KMS-11 (cell line): ENCODE measurements around the gene SYNDIG1.

Experiments used
- H2AFZ ChIP-seq: fragments of 200-600 bp; sonication (generic); 2 replicates; pipeline ENCODE4 v1.6.1; 2016; ENCODE audit warnings: antibody characterized with exemption, mixed run types, low read depth
- H3K27ac ChIP-seq: fragments of 200-600 bp; sonication (generic); 2 replicates; pipeline ENCODE4 v1.6.1; 2016; ENCODE audit warnings: mild to moderate bottlenecking, mixed run types
- H3K27me3 ChIP-seq: fragments of 200-600 bp; sonication (generic); 2 replicates; pipeline ENCODE4 v1.6.1; 2017; ENCODE audit warnings: mild to moderate bottlenecking, low read depth, mixed run types, moderate library complexity; ENCODE audit not compliant: insufficient read depth
- H3K36me3 ChIP-seq: fragments of 200-600 bp; sonication (generic); 2 replicates; pipeline ENCODE4 v1.6.1; 2017; ENCODE audit warnings: mild to moderate bottlenecking, mixed run types; ENCODE audit not compliant: insufficient read depth
- H3K4me1 ChIP-seq: fragments of 200-600 bp; sonication (generic); 2 replicates; pipeline ENCODE4 v1.6.1; 2016; ENCODE audit warnings: mild to moderate bottlenecking, low read depth, mixed run types; ENCODE audit not compliant: poor library complexity, severe bottlenecking
- H3K4me2 ChIP-seq: fragments of 200-600 bp; sonication (generic); 2 replicates; pipeline ENCODE4 v1.7.0; 2016; ENCODE audit warnings: mild to moderate bottlenecking, mixed run types
- H3K4me3 ChIP-seq: fragments of 200-600 bp; sonication (generic); IDR thresholded peaks from 2 replicates; pipeline ENCODE4 v1.6.1; 2017; ENCODE audit warnings: low read depth, low read length, mixed read lengths; ENCODE audit not compliant: insufficient read depth
- H3K79me2 ChIP-seq: fragments of 200-600 bp; sonication (generic); 2 replicates; pipeline ENCODE4 v1.6.1; 2016; ENCODE audit warnings: low read depth, mixed run types; ENCODE audit not compliant: insufficient read depth
- H3K9ac ChIP-seq: fragments of 200-600 bp; sonication (generic); 2 replicates; pipeline ENCODE4 v1.6.1; 2016; ENCODE audit warnings: mild to moderate bottlenecking, mixed run types
- H4K20me1 ChIP-seq: fragments of 200-600 bp; sonication (generic); 2 replicates; pipeline ENCODE4 v1.6.1; 2016; ENCODE audit warnings: mild to moderate bottlenecking, mixed run types; ENCODE audit not compliant: insufficient read depth
- TF ChIP-seq, protein P1 (sequence below): fragments of 200-600 bp; sonication (generic); conservative IDR thresholded peaks from 2 replicates; pipeline ENCODE4 v1.6.1; 2017; ENCODE audit warnings: low read depth, mild to moderate bottlenecking, antibody characterized with exemption, low read length, moderate library complexity, mixed read lengths

Gene SYNDIG1

DNA sequence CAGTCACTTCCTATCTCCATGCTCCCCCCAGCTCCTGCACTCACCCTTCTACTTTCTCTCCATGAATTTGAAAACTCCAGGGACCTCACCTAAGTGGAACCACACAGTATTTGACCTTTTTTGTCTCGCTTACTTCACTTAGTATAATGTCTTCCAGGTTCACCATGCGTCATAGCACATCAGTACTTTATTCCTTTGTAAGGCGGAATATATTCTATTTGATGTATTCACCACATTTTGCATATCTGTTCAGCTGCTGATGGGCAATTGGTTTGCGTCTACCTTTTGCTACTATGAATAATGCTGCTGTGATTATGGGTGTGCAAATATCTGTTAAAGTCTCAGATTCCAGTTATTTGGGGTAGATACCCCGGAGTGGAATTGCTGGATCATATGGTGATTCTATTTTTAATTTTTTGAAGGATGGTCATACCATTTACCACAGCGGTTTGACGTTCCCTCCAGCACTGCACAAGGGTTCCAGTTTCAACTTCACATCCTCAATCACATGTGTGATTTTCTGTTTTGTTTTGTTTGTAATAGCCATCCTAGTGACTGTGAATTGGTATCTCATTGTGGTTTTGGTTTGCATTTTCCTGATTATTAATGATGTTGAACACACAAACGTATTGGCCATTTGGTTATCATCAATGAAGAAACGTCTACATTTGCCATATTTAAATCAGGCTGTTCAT lies 20.3 kb upstream of the SYNDIG1 start:
- Histone ChIP-seq H3K9ac (no peak overlapping the region), H3K27me3 (no peaks in the 10 kb centered on the region), H3K4me3 (no peak overlapping the region), H3K4me2 (no peak overlapping the region), H3K36me3 (no peaks in the 10 kb centered on the region), H3K4me1 (peaks cover 5% of the 10 kb centered on the region), H4K20me1 (no peaks in the 10 kb centered on the region), H3K27ac (no peak overlapping the region), H3K79me2 (no peaks in the 10 kb centered on the region), H2AFZ (no peak overlapping the region)
- TF ChIP-seq, protein P1, sequence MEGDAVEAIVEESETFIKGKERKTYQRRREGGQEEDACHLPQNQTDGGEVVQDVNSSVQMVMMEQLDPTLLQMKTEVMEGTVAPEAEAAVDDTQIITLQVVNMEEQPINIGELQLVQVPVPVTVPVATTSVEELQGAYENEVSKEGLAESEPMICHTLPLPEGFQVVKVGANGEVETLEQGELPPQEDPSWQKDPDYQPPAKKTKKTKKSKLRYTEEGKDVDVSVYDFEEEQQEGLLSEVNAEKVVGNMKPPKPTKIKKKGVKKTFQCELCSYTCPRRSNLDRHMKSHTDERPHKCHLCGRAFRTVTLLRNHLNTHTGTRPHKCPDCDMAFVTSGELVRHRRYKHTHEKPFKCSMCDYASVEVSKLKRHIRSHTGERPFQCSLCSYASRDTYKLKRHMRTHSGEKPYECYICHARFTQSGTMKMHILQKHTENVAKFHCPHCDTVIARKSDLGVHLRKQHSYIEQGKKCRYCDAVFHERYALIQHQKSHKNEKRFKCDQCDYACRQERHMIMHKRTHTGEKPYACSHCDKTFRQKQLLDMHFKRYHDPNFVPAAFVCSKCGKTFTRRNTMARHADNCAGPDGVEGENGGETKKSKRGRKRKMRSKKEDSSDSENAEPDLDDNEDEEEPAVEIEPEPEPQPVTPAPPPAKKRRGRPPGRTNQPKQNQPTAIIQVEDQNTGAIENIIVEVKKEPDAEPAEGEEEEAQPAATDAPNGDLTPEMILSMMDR, result no peak

DNA sequence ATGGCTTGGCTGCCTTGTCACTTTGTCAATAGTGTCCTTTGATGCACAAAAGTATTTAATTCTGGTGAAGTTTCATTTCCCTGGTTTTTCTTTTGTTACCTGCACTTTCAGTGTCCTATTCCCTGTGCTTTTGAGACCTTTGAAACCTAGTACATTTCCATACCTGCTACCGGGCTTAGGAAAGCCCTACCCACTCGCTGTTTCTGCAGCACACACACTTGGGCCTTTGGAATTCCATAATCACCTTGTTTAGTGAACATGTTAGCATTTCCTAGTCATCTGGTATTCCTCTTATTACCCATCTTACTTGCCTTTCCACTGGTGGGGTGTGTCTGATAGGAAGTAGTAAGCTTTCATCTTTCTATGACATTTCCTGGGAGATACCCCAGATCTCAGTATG lies 19.3 kb upstream of the SYNDIG1 start:
- H3K27me3 ChIP-seq, result no peaks in the 10 kb centered on the region
- H2AFZ ChIP-seq, result no peak overlapping the region
- no peak overlapping the region for H3K27ac ChIP-seq
- no peak overlapping the region for H3K9ac ChIP-seq
- no peak overlapping the region for H3K4me2 ChIP-seq
- H3K79me2 ChIP-seq, result no peaks in the 10 kb centered on the region
- H3K4me1 ChIP-seq, result peaks cover 8% of the 10 kb centered on the region
- TF ChIP-seq, protein P1, result no peak
- no peak overlapping the region for H3K4me3 ChIP-seq
- H3K36me3 ChIP-seq, result no peaks in the 10 kb centered on the region
- no peaks in the 10 kb centered on the region for H4K20me1 ChIP-seq

DNA sequence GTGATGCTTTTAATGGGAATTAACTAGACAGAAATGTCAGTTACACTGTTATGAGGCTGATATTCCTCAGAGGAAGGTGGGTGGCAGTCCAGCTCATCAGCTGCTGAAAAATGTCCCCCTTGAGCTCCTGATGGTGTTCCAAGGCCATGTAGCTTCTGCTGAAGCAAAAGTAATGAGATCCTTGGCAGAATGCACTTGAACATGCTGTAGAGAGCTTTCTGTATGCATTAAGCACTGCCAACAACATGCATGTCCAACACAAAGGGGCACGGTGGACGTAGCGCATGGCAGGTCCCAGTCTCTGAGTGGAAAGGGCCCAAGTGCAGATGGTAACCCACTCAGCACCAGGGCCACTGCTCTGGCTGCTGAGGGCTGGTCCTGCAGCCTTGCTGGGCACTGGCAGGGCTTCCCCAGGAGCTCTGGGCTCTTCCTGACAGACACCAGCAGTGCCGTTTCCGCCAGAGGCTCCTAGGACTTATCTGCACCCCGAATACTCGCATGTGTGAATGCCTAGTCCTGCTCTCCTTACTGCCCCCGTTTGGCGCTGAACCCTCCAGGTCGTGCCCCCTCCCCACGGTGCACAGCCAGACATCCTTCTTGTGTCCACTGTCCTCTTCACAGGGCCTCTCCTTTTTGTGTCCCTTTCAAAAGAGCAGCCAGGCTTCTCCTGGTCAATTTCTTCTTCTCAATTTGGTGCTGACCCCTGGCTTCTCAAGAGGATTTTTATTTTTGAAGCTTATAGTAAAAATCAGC lies 18.6 kb upstream of the SYNDIG1 start:
- TF ChIP-seq, protein P1, result no peak
- Histone ChIP-seq H3K4me3 (no peak overlapping the region), H3K27me3 (no peaks in the 10 kb centered on the region), H3K9ac (no peak overlapping the region), H3K4me2 (no peak overlapping the region), H3K36me3 (no peaks in the 10 kb centered on the region), H4K20me1 (no peaks in the 10 kb centered on the region), H3K27ac (no peak overlapping the region), H3K79me2 (no peaks in the 10 kb centered on the region), H2AFZ (no peak overlapping the region), H3K4me1 (peaks cover 8% of the 10 kb centered on the region)

DNA sequence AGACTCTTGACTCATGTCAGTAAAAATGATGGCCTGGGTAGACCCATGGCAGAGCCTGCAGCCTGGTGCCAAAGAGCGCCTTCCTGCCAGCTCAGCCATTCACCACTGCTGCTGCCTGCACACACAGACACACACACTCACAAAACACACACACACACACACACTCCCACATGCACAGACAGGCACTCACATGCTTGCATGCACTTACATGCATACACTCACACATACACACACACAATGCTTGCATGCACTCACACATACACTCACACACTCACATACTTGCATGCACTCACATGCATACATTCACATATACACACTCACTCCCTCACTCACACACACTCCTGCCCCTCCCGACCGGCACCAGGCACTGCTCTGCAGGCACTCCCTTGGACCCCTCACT lies 18.0 kb upstream of the SYNDIG1 start:
- H3K27ac ChIP-seq, result no peak overlapping the region
- no peaks in the 10 kb centered on the region for H3K79me2 ChIP-seq
- TF ChIP-seq, protein P1, result no peak
- no peak overlapping the region for H2AFZ ChIP-seq
- no peaks in the 10 kb centered on the region for H3K27me3 ChIP-seq
- no peaks in the 10 kb centered on the region for H4K20me1 ChIP-seq
- H3K9ac ChIP-seq, result no peak overlapping the region
- H3K4me1 ChIP-seq, result peaks cover 8% of the 10 kb centered on the region
- H3K36me3 ChIP-seq, result no peaks in the 10 kb centered on the region
- no peak overlapping the region for H3K4me3 ChIP-seq
- H3K4me2 ChIP-seq, result no peak overlapping the region
